ENCODE data around the gene FBXO24. TPM values are rescaled to one million over a fixed set of nuclear protein-coding genes. Genes with fewer than 3 reads are reported as not detected.

Gene FBXO24
- total RNA-seq, 1 experiment from 2014 or later = 1.1 TPM

- Mint-ChIP-seq H3K27me3 (ENCODE audit: insufficient read depth, unreplicated experiment) (no peaks in the 10 kb centered on the region), H3K4me3 (ENCODE audit: unreplicated experiment) (no peak overlapping the region), H3K27ac (ENCODE audit: low read depth, unreplicated experiment) (peak overlapping the region; percentile 73), H3K4me1 (ENCODE audit: insufficient read depth, unreplicated experiment) (peaks cover 5% of the 10 kb centered on the region), H3K36me3 (ENCODE audit: insufficient read depth, unreplicated experiment) (peaks cover 46% of the 10 kb centered on the region), H3K9me3 (ENCODE audit: unreplicated experiment) (no peaks in the 10 kb centered on the region)
- CTCF ChIA-PET = interaction anchor here (1.7 kb wide), 1 partner anchor 10 kb away, joined by 3 read pairs; no protein-coding TSS in a partner anchor
- POLR2A ChIA-PET = interaction anchor here (0.6 to 1.6 kb wide), 3 partner anchors 13 to 121 kb away, joined by 4 to 5 read pairs (median 5); partner anchors contain the start of genes AGFG2 and TSC22D4
- no peak for DNase-seq (ENCODE audit: unreplicated experiment)
- no TSS peak for BruUV-seq (replicated peaks)
- intact Hi-C loops (cut with micrococcal nuclease) = no loop called here
- TF ChIP-seq CTCF (IDR thresholded peaks at IDR 0.05; ENCODE audit: unreplicated experiment) = no peak
These were observed 33.6 kb upstream of the FBXO24 start for GRCh38 chr7:100552532-100552931.

- no TSS peak for BruUV-seq (replicated peaks)
- Mint-ChIP-seq H3K27me3 (ENCODE audit: insufficient read depth, unreplicated experiment) (no peaks in the 10 kb centered on the region), H3K36me3 (ENCODE audit: insufficient read depth, unreplicated experiment) (peaks cover 46% of the 10 kb centered on the region), H3K27ac (ENCODE audit: low read depth, unreplicated experiment) (no peak overlapping the region), H3K9me3 (ENCODE audit: unreplicated experiment) (no peaks in the 10 kb centered on the region), H3K4me3 (ENCODE audit: unreplicated experiment) (no peak overlapping the region), H3K4me1 (ENCODE audit: insufficient read depth, unreplicated experiment) (peaks cover 5% of the 10 kb centered on the region)
- no peak for TF ChIP-seq CTCF (IDR thresholded peaks at IDR 0.05; ENCODE audit: unreplicated experiment)
- ChIA-PET CTCF (interaction anchor here (1.7 kb wide), 1 partner anchor 10 kb away, joined by 3 read pairs; no protein-coding TSS in a partner anchor), POLR2A (interaction anchor here (0.6 to 1.6 kb wide), 4 partner anchors 8 to 122 kb away, joined by 4 to 5 read pairs (median 5); partner anchors contain the start of genes AGFG2 and TSC22D4)
- intact Hi-C loops (cut with micrococcal nuclease) = no loop called here
- DNase-seq (ENCODE audit: unreplicated experiment) = no peak
These were observed 33.1 kb upstream of the FBXO24 start for GRCh38 chr7:100553032-100553431.

- Mint-ChIP-seq H3K27me3 (ENCODE audit: insufficient read depth, unreplicated experiment) (no peaks in the 10 kb centered on the region), H3K27ac (ENCODE audit: low read depth, unreplicated experiment) (no peak overlapping the region), H3K9me3 (ENCODE audit: unreplicated experiment) (no peaks in the 10 kb centered on the region), H3K4me3 (ENCODE audit: unreplicated experiment) (no peak overlapping the region), H3K4me1 (ENCODE audit: insufficient read depth, unreplicated experiment) (peaks cover 5% of the 10 kb centered on the region), H3K36me3 (ENCODE audit: insufficient read depth, unreplicated experiment) (peaks cover 41% of the 10 kb centered on the region)
- no peak for DNase-seq (ENCODE audit: unreplicated experiment)
- no TSS peak for BruUV-seq (replicated peaks)
- intact Hi-C loops (cut with micrococcal nuclease) = no loop called here
- ChIA-PET POLR2A (interaction anchor here (0.7 to 2.0 kb wide), 5 partner anchors 10 to 126 kb away, joined by 3 to 23 read pairs (median 5); partner anchors contain the start of gene AGFG2), CTCF (interaction anchor here (0.7 to 8.4 kb wide), 7 partner anchors 9 to 90 kb away, joined by 3 to 95 read pairs (median 4); partner anchors contain the start of gene LRCH4)
- no peak for TF ChIP-seq CTCF (IDR thresholded peaks at IDR 0.05; ENCODE audit: unreplicated experiment)
These were observed 30.4 kb upstream of the FBXO24 start for GRCh38 chr7:100555701-100556100.

GRCh38 chr7:100556541-100556940, 29.6 kb upstream of the FBXO24 start:
- intact Hi-C loops (cut with micrococcal nuclease) = no loop called here
- no peak overlapping the region for H3K27ac Mint-ChIP-seq (ENCODE audit: low read depth, unreplicated experiment)
- ChIA-PET CTCF (interaction anchor here (0.6 to 8.4 kb wide), 5 partner anchors 12 to 169 kb away, joined by 3 to 95 read pairs (median 4); no protein-coding TSS in a partner anchor), POLR2A (interaction anchor here (1.0 to 1.3 kb wide), 2 partner anchors 18 to 48 kb away, joined by 4 to 5 read pairs; partner anchors contain the start of gene AGFG2)
- peak; percentile 64 for DNase-seq (ENCODE audit: unreplicated experiment)
- TF ChIP-seq CTCF (IDR thresholded peaks at IDR 0.05; ENCODE audit: unreplicated experiment) = no peak
- peaks cover 5% of the 10 kb centered on the region for H3K4me1 Mint-ChIP-seq (ENCODE audit: insufficient read depth, unreplicated experiment)
- no peak overlapping the region for H3K4me3 Mint-ChIP-seq (ENCODE audit: unreplicated experiment)
- no peaks in the 10 kb centered on the region for H3K9me3 Mint-ChIP-seq (ENCODE audit: unreplicated experiment)
- peaks cover 36% of the 10 kb centered on the region for H3K36me3 Mint-ChIP-seq (ENCODE audit: insufficient read depth, unreplicated experiment)
- no peaks in the 10 kb centered on the region for H3K27me3 Mint-ChIP-seq (ENCODE audit: insufficient read depth, unreplicated experiment)
- BruUV-seq (replicated peaks) = no TSS peak
